Measurements from ENCODE around the gene GPRIN2. TPM values are rescaled to one million over a fixed set of nuclear protein-coding genes. Genes with fewer than 3 reads are reported as not detected.

Gene GPRIN2
- total and polyA plus RNA-seq, 3 donors from 2014 or later, result 4.3 to 5.7 (median 4.9) TPM

DNA sequence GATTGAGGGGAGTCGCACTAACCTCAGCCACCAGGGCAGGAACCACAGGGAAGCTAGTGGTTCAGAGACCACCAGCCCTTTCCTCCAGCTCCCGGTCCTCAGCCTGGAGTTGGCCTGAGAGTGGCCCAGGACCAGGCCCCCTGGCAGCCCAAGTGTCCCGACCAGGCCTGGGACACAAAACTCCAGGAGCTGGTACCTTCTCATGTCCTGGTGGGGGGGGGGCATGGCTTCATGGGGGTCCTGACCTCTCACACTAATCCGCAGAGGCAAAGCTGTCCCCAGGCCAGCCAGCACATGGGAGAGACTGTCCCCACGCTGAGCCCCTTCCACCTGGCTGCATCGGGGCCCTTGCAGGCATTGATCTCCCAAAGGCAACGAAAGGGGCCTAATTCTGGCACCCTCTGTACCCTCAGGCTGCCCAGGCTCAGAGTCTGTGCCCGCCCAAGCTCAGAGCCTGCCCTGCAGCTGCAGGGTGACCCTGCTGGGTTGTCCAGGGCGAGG lies 28.2 kb downstream of the GPRIN2 start:
- intact Hi-C loops (cut with DNase I; ENCODE audit: low total_unique reads), result no loop called here
- no peaks in the 10 kb centered on the region for H3K27me3 ChIP-seq
- H3K4me3 ChIP-seq, result no peak overlapping the region
- no peaks in the 10 kb centered on the region for H3K9me3 ChIP-seq
- no peaks in the 10 kb centered on the region for H3K36me3 ChIP-seq (ENCODE audit: low read depth, missing control alignments)
- 91 to 94% methylated on average over 8 to 9 of the region's 9 CpGs for WGBS, 2 donors
- H3K27ac ChIP-seq, result no peak overlapping the region
- H3K4me1 ChIP-seq, result peaks cover 14% of the 10 kb centered on the region
- TF ChIP-seq POLR2A (IDR thresholded peaks at IDR 0.05), result no peak
- TF ChIP-seq, protein P1, sequence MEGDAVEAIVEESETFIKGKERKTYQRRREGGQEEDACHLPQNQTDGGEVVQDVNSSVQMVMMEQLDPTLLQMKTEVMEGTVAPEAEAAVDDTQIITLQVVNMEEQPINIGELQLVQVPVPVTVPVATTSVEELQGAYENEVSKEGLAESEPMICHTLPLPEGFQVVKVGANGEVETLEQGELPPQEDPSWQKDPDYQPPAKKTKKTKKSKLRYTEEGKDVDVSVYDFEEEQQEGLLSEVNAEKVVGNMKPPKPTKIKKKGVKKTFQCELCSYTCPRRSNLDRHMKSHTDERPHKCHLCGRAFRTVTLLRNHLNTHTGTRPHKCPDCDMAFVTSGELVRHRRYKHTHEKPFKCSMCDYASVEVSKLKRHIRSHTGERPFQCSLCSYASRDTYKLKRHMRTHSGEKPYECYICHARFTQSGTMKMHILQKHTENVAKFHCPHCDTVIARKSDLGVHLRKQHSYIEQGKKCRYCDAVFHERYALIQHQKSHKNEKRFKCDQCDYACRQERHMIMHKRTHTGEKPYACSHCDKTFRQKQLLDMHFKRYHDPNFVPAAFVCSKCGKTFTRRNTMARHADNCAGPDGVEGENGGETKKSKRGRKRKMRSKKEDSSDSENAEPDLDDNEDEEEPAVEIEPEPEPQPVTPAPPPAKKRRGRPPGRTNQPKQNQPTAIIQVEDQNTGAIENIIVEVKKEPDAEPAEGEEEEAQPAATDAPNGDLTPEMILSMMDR (IDR thresholded peaks at IDR 0.05), result no peak
- no peak for DNase-seq

DNA sequence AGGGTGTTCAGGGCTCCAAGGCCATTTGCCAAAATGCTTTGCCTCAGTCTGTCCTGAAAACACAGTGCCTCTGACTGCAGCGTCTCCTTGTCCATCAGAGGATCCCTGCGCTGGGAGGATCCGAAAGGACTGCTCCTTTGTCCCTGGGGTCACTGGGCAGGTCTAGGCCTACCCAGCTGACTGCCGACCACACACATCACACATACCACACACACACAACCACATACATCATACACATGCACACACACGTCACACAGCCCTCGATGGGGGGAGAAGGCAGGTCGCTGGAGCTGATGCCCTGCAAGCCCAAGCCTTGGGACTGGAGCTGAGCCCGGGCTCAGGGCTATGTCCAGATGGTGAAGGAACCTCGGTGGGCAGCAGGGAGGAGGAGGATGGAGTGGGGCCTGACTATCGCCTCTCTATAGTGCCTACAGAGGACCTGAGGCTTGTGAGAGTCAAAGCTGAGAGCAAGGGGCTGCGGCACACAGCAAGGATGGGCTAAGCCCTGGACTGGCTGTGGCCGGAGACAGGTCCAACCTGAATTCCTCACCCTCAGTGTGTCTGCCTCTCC lies 29.1 kb downstream of the GPRIN2 start:
- Histone ChIP-seq H3K4me1 (peaks cover 14% of the 10 kb centered on the region), H3K27me3 (no peaks in the 10 kb centered on the region), H3K4me3 (no peak overlapping the region), H3K27ac (no peak overlapping the region), H3K36me3 (ENCODE audit: low read depth, missing control alignments) (no peaks in the 10 kb centered on the region), H3K9me3 (no peaks in the 10 kb centered on the region)
- TF ChIP-seq, protein P1 (IDR thresholded peaks at IDR 0.05), result no peak
- no peak for TF ChIP-seq POLR2A (IDR thresholded peaks at IDR 0.05)
- 88 to 90% methylated on average over 12 of the region's 12 CpGs for WGBS, 2 donors
- DNase-seq, result no peak
- intact Hi-C loops (cut with DNase I; ENCODE audit: low total_unique reads), result no loop called here

DNA sequence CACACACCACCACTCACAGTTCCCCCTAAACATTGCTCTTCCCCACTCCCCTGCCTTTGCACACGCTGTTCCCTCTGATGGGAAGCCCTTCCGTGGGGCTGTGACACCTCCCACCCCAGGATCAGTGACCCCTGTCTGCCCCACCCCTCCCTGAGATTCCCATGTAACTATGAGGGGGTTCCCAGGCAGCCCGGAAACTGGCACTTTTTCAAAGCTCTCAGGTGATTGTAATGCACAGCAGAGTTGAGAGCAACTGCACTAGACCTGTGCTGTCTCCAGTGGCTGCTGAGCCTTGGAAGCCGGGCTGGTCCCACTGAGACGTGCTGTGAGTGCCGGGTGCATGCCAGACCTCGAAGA lies 29.8 kb downstream of the GPRIN2 start:
- no peaks in the 10 kb centered on the region for H3K27me3 ChIP-seq
- peaks cover 14% of the 10 kb centered on the region for H3K4me1 ChIP-seq
- 43 to 53% methylated on average over 7 of the region's 7 CpGs for WGBS, 2 donors
- H3K27ac ChIP-seq, result no peak overlapping the region
- intact Hi-C loops (cut with DNase I; ENCODE audit: low total_unique reads), result no loop called here
- no peak for DNase-seq
- TF ChIP-seq, protein P1 (IDR thresholded peaks at IDR 0.05), result no peak
- TF ChIP-seq POLR2A (IDR thresholded peaks at IDR 0.05), result no peak
- H3K36me3 ChIP-seq (ENCODE audit: low read depth, missing control alignments), result no peaks in the 10 kb centered on the region
- no peak overlapping the region for H3K4me3 ChIP-seq
- H3K9me3 ChIP-seq, result no peaks in the 10 kb centered on the region

DNA sequence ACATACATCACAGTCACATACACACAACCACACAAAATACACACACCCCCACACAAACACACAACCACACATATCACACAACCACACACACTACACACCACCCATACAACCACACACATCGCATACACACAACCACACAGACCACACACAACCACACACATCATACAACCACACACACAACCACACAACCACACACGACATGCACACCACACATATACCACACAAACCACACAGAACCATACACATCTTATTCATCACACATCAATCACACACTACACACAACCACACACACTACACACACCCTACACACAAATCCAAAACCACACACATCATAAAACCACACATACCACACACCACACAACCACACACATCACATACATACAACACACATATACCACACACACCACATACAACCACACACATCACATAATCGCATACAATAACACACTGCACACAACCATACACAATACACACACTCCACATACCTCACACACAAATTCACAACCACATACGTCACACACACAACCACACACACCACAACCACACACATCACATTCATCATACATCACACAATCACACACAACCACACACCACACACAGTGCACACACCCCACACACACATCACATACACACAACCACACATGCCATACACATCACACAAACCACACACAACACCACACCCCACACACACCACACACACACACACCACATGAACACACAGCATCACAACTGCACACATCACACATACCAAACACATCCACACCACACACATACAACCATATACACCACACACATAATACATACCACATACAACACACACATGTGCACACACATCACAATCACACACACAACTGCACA lies 30.4 kb downstream of the GPRIN2 start:
- no peak overlapping the region for H3K4me3 ChIP-seq
- H3K4me1 ChIP-seq, result peaks cover 14% of the 10 kb centered on the region
- intact Hi-C loops (cut with DNase I; ENCODE audit: low total_unique reads), result no loop called here
- H3K27me3 ChIP-seq, result no peaks in the 10 kb centered on the region
- TF ChIP-seq, protein P1 (IDR thresholded peaks at IDR 0.05), result no peak
- TF ChIP-seq POLR2A (IDR thresholded peaks at IDR 0.05), result no peak
- H3K36me3 ChIP-seq (ENCODE audit: low read depth, missing control alignments), result no peaks in the 10 kb centered on the region
- WGBS, 2 donors, result 83 to 90% methylated on average over 4 of the region's 4 CpGs
- H3K9me3 ChIP-seq, result no peaks in the 10 kb centered on the region
- DNase-seq, result no peak
- H3K27ac ChIP-seq, result no peak overlapping the region

Measured in testis (tissue), 3 donors.